Right hindlimb (tissue), 1 donor: Measurements from ENCODE around the gene RPRD1B.
A peak's percentile ranks its signal among the peaks of the same experiment; 100 is the strongest.
"Not testable (repeated sequence)": the region's sequence is repeated elsewhere in the genome, so short reads cannot be mapped to it uniquely, and the experiment has no call there.

Experiments used
- DNase-seq: peaks from one replicate; pipeline ENCODE4 v3.0.0-alpha.2; 2018

The RPRD1B gene

DNA sequence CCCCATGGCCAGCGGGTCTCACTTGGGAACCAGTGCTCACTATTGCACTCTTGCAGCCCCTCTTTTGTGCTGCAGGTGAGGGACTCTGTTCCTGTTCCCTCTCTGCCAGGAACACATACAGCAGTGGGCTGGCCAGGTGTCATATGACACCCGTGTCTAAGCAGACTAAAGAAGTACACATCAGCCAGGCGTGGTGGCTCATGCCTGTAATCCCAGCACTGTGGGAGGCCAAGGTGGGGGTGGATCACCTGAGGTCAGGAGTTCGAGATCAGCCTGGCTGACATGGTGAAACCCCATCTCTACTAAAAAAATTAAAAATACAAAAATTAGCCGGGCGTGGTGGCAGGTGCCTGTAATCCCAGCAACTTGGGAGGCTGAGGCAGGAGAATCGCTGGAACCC is 74.4 kb downstream of the RPRD1B start:
- DNase-seq = not testable (repeated sequence)

GRCh38 chr20:38108438-38108985 is 75.0 kb downstream of the RPRD1B start:
- DNase-seq = peak; percentile 81

DNA sequence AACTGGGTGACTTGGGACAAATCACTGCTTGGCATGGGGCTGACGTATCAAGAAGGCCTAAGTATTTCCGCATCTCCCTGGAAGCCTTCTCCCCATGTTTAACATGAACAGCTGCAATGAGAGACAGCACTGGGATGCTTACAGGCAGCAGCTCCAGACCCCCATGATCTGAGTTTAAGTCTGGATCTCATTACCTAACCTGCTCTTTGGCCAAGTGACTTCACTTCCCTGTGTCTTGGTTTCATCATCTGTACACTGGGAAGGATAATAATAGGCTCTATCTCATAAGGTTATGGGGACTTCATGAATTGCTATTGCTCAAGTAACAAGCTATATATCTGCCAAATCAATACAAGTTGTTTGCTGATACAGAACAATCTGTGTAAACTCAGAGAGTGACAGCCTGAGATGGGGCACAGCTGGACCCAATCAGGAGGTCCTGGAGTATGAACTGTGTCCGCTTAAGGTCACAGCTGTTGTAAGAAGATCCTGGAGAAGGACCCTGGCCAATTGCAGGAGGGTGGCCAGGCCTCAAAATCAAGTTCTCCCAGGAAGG is 75.5 kb downstream of the RPRD1B start:
- no peak for DNase-seq

DNA sequence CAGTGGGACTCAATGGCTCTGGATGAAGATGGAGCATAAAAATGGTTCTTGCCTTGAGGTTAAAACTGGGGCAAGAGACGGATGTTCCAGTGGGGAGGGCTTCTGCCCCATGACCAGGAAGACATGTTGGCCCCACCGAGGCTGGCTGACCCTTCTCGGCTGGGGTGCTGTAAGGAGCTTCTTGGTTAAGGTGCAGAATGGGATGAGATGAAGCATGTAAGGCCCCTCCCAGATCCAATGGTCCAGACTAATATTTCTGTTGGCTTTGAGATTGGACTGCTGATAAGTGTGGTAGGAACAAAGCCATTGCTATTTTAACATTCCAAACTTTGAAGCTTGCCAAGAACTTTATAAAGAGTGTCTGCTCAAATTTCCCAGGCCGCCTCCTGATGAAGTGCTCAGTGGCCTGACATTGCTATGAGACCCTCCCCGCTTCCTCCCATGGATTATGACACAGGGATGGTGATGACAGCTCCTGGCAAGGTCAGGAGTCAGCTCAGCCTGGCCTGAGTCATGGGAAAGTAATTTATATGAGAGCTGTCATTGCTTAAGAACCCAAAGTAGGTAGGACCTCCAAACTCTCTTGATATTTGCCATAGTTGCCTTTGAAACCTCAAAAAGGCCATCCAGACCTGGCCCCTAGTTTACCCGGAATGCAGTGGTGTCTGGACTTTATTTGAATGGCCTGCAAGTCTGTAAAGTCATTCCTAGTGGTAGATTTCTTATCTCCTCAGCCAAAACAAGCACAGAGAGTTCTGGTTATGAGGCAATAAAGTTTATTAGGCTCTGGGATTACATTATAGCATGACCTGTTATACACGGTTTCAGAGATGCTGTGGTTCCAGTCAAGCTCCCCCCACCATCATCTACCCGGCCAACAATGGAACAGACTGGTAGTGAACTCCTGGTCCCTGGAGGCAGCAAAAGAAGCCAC is 76.3 kb downstream of the RPRD1B start:
- peak; percentile 82 for DNase-seq

DNA sequence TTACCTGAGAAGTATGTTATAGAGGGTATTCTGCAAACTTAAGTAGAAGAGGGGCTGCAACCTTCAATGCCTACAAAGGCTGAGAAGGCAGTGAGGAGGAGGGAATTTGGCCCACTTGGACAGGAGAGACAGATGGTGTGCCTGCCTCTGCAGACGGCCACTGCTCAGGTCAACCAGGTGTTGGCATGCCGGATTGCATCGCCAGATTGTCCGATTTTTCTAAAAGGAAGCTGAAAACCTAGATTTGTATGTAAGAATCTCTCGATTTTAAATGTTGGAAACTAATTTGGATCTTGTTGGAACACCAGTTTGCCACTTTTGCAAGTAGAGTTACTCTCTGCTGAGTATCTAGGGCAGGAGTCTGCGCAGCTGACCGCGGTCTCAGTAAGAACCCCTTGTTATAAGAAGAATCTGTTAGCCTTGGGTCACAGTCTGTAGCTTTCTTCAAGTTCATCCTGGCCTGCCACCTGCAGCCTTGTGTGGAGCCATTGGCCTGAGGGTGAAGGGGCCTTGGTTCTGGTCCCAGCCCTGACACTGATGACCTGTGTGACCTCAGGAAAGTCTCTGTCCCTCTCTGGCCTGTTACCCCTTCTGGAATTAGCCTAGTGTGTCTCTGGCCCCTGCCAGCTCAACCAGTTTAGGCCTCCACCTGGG is 77.1 kb downstream of the RPRD1B start:
- no peak for DNase-seq

- DNase-seq = no peak
These were observed 78.1 kb downstream of the RPRD1B start for GRCh38 chr20:38111366-38112232.

DNA sequence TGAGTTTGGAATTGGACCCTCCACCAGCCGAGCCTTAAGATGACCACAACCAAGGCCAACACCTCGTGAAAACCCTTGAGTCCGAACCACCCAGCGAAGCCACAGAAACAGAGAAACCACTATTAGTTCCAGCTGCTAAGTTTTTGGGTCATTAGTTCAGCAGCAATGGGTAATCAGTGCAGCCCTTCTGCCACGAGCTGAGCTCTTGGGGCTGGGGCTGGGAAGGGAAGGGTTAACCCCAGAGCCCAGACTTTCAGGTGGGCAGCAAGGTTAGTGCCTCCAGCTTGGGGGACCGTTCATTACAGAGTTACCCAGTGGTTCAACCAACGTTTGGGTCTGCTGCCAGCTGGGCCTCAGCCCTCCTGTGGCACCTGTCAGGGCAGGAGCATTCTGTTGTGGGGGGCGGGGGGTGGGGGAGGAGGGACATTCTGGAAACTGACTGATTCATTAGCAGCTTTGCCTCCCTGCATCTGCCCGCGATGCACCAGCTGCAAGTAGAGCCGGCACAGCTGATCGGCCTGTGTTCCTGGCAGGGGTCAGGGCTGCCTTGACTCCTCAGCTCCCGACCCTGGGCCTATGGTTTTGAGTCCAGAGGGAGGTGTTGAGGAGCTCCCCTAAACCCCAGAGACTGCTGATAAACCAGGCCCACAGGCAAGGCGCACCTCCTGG is 78.8 kb downstream of the RPRD1B start:
- peak; percentile 70 for DNase-seq

GRCh38 chr20:38112930-38113294 is 79.4 kb downstream of the RPRD1B start:
- DNase-seq = no peak

GRCh38 chr20:38113401-38114325 is 80.1 kb downstream of the RPRD1B start:
- DNase-seq = peak; percentile 47

DNA sequence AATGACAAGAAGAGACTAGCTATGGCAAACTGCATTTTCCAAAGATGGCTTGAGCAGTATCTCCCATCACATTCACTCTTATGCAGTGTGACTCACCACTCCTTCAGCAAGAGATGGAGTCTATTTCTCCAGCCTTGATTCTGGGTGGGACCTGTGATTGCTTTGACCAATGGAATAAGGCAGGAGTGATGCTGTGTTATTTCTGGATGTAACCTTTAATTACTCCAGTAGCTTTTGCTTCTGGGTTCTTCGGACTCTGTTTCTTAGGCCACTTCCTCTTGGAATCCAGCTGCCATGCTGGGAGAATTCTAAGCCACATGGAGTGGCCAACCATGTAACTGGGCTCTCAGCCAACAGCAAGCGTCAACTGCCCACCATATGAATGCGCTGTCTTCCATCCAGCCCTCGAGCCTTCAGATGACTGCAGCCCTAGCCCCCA is 80.8 kb downstream of the RPRD1B start:
- DNase-seq = no peak

DNA sequence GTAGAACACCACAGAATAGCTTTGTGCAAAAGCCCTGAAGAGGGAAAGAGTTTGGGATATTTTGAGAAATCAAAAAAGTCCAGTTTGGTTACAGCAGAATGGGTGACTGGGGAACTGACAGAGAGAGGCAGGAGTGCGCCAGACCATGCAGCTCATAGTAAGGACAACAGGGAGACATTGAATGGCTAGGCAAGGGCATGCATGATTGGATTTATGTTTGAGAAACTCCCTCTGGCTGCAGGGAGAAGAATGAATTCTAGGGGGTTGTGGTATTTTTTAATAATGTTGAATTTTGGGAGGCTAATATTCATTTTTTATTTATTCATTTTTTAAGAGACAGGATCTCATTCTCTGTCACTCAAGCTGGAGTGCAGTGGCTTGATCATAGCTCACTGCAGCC is 81.7 kb downstream of the RPRD1B start:
- DNase-seq = no peak

DNA sequence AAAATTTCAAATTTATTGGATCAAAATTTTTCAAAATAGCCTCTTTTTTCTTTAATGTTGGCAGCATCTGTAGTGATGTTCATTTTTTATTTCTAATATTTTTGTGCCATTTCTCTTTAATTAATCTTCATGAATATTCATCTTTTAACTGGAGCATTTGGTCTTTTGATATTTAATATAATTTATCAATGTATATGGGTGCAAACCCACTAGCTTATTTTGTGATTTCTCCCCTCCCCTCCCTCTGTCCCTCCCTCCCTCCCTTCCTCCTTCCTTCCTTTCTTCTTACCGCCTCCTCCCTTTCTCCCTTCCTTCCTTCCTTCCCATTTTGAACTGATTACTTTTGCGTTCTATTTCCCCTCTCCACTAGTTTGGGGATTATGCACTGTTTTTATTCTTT is 82.3 kb downstream of the RPRD1B start:
- no peak for DNase-seq

- no peak for DNase-seq
These were observed 83.0 kb downstream of the RPRD1B start for GRCh38 chr20:38116409-38117165.

GRCh38 chr20:38117205-38117604 is 83.7 kb downstream of the RPRD1B start:
- no peak for DNase-seq

DNA sequence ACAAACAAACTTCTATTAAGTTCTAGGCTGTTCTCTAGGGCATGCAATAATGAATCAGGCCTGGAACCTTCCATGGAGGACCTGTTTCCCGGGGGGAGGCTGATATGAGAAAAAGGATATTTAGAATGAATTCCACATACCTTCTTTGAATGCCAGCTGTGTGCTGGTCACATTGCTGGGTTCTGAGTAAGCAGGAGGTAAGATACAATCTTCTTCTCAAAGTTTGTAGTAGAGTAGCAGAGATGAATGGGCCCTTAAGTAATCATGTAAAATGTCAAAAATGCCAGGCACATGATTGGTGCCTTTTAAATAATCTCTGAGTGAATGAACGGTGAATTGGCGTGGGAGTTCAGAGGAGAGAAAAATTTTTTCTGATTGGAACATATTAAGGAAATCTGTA is 84.1 kb downstream of the RPRD1B start:
- no peak for DNase-seq

GRCh38 chr20:38119446-38119845 is 85.9 kb downstream of the RPRD1B start:
- no peak for DNase-seq

DNA sequence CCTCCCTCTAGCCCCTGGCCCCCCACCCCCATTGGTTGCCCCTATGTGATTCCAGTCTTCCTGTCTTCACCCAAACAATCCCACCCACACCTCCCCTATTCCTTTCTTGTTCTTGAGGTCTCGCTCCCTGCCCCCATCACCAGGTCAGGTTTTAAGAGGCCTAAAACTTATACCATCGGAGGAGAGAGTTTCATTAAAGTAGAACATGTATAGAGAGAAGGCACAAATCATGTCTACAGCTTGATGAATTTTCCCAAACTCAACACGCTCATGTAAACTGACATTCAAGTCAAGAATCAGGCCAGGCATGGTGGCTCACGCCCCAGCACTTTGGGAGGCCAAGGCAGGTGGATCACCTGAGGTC is 87.1 kb downstream of the RPRD1B start:
- no peak for DNase-seq

GRCh38 chr20:38121741-38122140 is 88.2 kb downstream of the RPRD1B start:
- no peak for DNase-seq

DNA sequence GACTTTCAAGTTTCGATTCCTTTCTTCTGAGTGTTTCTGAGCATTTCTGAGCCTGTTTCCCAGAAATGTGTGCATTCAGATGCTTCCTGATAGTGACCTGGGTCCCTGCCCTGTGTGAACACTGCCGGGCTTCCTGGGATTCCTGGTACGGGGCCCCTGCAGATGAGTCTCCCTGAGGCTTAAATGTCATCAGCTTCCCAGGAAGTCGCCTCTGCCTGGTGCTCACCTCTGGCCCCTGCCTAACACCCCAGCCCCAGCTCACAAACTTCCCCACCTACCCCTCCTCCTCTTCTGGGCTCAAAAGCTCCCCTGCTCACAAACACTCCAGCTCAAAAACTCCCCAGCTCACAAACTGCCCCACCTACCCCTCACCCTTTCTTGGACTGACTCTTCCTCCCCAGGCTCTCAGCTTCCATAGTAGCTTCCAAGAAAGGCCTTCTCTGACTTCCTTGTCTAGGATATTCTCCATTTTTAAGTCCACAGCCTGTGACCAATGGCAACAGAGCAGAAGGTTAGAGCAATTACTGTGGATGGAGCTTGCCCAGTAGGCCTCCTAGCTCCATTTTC is 89.6 kb downstream of the RPRD1B start:
- no peak for DNase-seq
